MM.1S (cell line): ENCODE results near the gene CTTN.

ENCODE experiments used
- EZH2 ChIP-seq: fragments of 300-600 bp; sonication (generic); optimal IDR thresholded peaks from 2 replicates; pipeline ENCODE3; 2017; ENCODE audit warnings: low read depth, mild to moderate bottlenecking, antibody characterized with exemption, low read length, mixed read lengths
- TF ChIP-seq, protein P1 (sequence below): fragments of 300-600 bp; sonication (generic); IDR thresholded peaks from 2 replicates; pipeline ENCODE4 v1.5.1; 2016; ENCODE audit warnings: antibody characterized with exemption, low read length, mixed read lengths

DNA sequence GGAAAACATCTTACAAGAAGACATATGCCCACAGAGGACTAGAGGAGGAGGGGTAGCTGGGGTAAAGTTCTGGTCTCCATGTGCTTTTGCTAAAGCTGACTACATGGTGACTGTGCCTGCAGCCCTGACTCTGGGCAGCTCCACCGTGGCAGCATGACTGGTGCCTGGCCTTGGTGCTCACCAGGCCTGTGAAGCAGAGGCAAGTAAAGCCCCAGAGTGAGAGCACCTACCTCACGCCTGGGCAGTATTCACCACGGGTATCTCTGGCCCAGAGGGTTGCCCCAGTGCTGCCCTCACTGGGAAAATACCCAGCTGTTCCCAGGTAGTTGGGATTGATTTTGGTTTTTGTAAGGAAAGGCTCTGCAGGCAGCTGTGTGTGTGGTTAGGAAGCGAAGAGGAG is 78.3 kb downstream of the CTTN start:
- TF ChIP-seq, protein P1, sequence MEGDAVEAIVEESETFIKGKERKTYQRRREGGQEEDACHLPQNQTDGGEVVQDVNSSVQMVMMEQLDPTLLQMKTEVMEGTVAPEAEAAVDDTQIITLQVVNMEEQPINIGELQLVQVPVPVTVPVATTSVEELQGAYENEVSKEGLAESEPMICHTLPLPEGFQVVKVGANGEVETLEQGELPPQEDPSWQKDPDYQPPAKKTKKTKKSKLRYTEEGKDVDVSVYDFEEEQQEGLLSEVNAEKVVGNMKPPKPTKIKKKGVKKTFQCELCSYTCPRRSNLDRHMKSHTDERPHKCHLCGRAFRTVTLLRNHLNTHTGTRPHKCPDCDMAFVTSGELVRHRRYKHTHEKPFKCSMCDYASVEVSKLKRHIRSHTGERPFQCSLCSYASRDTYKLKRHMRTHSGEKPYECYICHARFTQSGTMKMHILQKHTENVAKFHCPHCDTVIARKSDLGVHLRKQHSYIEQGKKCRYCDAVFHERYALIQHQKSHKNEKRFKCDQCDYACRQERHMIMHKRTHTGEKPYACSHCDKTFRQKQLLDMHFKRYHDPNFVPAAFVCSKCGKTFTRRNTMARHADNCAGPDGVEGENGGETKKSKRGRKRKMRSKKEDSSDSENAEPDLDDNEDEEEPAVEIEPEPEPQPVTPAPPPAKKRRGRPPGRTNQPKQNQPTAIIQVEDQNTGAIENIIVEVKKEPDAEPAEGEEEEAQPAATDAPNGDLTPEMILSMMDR, result no peak
- no peak for TF ChIP-seq EZH2
